Measurements from ENCODE around the gene CYP2W1.
"Not testable (repeated sequence)": the region's sequence is repeated elsewhere in the genome, so short reads cannot be mapped to it uniquely, and the experiment has no call there.

CYP2W1 gene

GRCh38 chr7:997404-998395 is 14.7 kb downstream of the CYP2W1 start:
- DNase-seq (ENCODE audit: low read depth in 2 of 2), result no peak

- DNase-seq (ENCODE audit: low read depth in 2 of 2), result no peak
These were observed 16.3 kb downstream of the CYP2W1 start for GRCh38 chr7:999149-999879.

GRCh38 chr7:999941-1000935 is 17.3 kb downstream of the CYP2W1 start:
- no peak for DNase-seq (ENCODE audit: low read depth in 2 of 2)

- not testable (repeated sequence) for DNase-seq (ENCODE audit: low read depth in 2 of 2)
These were observed 18.2 kb downstream of the CYP2W1 start for GRCh38 chr7:1001069-1001770.

GRCh38 chr7:1002026-1002425 is 19.0 kb downstream of the CYP2W1 start:
- not testable (repeated sequence) for DNase-seq (ENCODE audit: low read depth in 2 of 2)

GRCh38 chr7:1002445-1002844 is 19.5 kb downstream of the CYP2W1 start:
- DNase-seq (ENCODE audit: low read depth in 2 of 2), result not testable (repeated sequence)

- no peak for DNase-seq (ENCODE audit: low read depth in 2 of 2)
These were observed 21.3 kb downstream of the CYP2W1 start for GRCh38 chr7:1004018-1004852.

- DNase-seq (ENCODE audit: low read depth in 2 of 2), result no peak
These were observed 22.3 kb downstream of the CYP2W1 start for GRCh38 chr7:1005303-1005702.

GRCh38 chr7:1007901-1008300 is 24.9 kb downstream of the CYP2W1 start:
- no peak for DNase-seq (ENCODE audit: low read depth in 2 of 2)

GRCh38 chr7:1008733-1009363 is 25.9 kb downstream of the CYP2W1 start:
- no peak for DNase-seq (ENCODE audit: low read depth in 2 of 2)

- DNase-seq (ENCODE audit: low read depth in 2 of 2), result no peak
These were observed 26.8 kb downstream of the CYP2W1 start for GRCh38 chr7:1009747-1010146.

- no peak for DNase-seq (ENCODE audit: low read depth in 2 of 2)
These were observed 27.2 kb downstream of the CYP2W1 start for GRCh38 chr7:1010226-1010625.

GRCh38 chr7:1011297-1012003 is 28.5 kb downstream of the CYP2W1 start:
- no peak for DNase-seq (ENCODE audit: low read depth in 2 of 2)

GRCh38 chr7:1012004-1012715 is 29.2 kb downstream of the CYP2W1 start:
- DNase-seq (ENCODE audit: low read depth in 2 of 2), result no peak

GRCh38 chr7:1012716-1013095 is 29.7 kb downstream of the CYP2W1 start:
- DNase-seq (ENCODE audit: low read depth in 2 of 2), result no peak

- no peak for DNase-seq (ENCODE audit: low read depth in 2 of 2)
These were observed 30.6 kb downstream of the CYP2W1 start for GRCh38 chr7:1013581-1013980.

GRCh38 chr7:1014681-1015080 is 31.7 kb downstream of the CYP2W1 start:
- DNase-seq (ENCODE audit: low read depth in 2 of 2), result no peak

All from stimulated activated CD8-positive, alpha-beta memory T cell treated with anti-CD3 and anti-CD28 coated beads, Interleukin-15, amount 100 ng/mL, for 48 hours (primary cell).